CD4-positive, alpha-beta T cell treated with Interleukin-6 at 100 ng/mL for 8 hours (primary cell): Measurements from ENCODE around the gene HDAC4.

Source experiments
- DNase-seq: peaks from one replicate; pipeline ENCODE4 v3.0.0-alpha.2; 2020; ENCODE audit warnings: mixed read lengths, low spot score

Gene HDAC4

DNA sequence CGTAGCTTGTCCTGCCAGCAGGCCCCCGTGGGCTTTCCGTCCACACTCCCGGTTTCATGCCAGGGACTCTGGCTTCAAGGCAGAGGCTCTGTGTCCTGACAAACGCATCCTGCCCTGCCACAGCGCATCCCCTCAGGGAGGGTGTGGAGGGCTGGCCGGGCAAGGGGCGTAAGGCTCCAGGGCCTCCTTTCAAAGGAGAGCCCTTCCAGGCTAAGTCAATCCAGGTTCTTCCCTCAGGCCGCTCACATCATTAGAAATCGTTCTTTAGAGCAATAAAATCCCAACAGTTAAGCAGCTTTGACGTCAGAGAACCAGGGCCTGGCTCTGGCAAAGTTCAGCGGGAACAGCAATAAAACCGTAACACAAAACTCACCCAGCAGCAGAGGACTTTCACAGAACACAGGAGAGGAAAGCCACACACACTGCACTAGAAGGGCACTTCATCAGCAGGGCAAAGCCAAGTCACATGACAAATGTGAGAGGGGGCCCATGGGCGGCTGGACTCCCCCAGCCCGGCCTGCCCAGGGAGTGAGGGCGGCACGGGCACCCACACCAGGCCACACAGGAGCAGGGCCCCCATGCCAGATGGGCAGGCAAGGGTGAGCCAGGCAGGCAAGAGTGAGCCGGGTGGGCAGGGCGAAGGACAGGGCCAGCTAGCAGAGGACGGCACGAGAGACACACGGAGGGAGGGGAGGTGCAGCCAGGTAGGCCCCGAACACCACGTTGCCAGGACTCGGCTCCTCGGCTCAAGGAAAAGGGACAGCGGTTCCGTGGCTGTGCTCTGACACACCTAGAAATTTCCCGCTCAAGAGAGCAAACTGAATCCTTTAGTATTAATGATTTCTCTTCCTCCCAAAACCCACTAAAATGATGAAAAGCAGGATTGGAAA, 52.0 kb downstream of the HDAC4 start:
- DNase-seq: no peak

DNA sequence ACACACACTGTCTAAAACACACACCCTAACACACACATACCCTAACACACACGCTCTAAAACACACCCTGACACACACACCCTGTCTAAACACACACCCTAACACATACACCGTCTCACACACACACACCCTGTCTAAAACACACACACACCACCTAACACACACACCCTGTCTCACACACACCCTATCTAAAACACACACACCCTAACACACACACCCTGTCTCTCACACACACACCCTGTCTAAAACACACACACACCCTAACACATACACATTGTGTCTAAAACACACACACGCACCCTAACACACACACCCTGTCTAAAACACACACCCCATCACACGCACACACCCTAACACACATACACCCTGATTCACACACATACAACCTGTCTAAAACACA, 54.1 kb downstream of the HDAC4 start:
- no peak for DNase-seq

DNA sequence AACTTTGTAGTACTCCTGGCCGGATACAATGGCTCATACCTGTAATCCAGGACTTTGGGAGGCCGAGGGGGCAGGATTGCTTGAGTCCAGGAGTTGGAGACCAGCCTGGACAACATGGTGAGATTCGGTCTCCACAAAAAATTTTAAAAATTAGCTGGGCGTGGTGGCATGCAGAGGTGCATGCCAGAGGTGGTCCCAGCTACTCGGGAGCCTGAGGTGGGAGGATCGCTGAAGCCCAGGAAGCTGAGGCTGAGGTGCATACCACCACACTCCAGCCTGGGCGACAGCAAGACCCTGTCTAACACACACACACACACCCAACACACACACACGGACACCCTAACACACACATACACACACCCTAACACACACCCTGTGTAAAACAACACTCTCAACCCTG, 55.6 kb downstream of the HDAC4 start:
- DNase-seq: no peak

DNA sequence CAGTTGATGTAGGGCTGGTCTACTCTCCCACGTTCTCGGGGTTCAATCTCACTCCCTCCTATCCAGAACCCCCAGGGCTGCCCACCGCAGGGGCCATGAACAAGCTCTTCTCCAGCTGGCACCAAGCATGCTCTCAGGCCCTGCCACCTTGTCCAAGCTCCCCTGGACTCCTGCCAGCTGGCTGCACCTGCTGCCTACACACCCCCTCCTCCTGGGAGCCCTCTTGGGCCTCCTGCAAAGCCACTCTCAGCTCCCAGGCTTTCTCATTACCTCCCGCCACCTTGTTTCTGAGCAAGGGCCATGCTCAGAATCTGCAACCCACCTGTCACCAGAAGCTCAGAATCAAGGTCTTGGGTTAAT, 56.0 kb downstream of the HDAC4 start:
- no peak for DNase-seq

DNA sequence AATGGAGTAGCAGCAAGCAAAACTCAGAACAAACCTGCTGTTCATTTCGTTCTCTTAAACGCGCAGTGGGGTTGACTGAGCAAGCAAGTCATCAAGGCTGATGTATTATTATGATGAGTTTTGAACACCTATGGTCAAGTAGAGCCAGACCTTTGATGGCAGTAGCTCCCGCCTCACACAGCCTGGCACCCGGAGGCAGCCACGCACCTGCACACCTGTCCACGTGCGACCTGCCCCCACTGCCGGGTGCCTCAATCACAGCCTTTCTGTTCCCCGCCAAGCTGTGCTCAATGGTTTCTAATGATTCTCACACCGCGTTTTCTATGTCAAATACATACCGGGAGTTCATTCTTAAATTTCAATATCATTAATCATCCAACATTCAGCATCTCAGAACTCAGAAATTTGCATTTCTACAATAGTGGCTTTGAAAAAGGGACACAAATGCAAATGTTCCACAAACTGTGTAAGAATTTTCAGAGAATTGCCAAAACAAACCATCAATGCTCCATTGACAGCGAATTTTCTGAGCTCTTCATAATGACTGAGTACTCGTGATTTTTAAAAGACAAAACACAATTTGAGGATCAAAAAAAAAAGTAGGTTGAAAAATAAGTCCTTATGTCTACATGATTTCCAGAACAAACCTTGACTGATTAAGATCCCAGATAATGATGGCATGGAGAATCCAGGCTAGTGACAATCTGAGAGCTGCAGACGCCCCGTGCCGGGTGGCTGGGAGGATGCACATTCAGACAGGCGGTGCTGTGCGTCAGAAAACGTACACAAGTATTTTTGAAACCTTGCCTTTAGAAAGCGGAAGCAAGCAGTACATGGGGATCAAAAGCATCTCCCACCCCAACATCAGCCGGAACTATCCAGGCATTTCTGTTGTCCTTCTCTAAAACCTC, 56.6 kb downstream of the HDAC4 start:
- DNase-seq: no peak

DNA sequence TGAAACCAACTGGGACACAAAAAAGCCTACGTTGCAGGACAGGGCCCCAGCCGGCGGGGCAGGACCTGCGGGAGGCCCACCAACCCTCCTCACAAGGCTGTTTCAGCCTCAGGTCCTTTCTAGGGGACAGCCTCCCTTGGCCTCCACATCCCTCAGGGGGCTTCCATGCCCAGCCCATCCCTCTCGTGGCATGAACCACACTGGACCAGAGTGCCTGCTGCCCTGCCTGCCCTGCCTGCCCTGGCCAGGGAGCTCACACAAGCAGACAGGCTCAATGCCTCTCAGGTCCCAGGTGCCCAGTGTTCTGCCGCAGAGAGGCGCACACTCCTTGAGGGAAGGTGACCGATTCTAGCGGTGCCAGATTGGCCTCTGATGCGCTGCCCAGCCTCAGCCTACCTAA, 57.4 kb downstream of the HDAC4 start:
- no peak for DNase-seq

DNA sequence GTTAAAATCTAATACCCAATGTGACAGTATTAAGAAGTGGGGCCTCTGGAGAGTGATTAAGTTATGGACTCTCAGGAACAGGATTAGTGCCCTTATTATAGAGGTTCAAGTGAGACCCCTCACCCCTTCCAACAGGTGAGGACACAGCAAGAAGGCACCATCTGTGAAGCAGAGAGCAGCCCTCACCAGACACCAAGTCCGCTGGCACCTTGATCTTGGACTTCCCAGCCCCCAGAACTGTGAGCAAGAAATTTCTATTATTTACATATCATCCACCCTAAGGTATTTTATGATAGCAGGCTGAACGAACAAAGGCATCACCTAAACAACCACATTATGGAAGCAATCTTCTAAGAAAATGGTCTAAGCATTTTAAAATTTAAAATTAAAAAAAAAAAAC, 59.0 kb downstream of the HDAC4 start:
- no peak for DNase-seq

DNA sequence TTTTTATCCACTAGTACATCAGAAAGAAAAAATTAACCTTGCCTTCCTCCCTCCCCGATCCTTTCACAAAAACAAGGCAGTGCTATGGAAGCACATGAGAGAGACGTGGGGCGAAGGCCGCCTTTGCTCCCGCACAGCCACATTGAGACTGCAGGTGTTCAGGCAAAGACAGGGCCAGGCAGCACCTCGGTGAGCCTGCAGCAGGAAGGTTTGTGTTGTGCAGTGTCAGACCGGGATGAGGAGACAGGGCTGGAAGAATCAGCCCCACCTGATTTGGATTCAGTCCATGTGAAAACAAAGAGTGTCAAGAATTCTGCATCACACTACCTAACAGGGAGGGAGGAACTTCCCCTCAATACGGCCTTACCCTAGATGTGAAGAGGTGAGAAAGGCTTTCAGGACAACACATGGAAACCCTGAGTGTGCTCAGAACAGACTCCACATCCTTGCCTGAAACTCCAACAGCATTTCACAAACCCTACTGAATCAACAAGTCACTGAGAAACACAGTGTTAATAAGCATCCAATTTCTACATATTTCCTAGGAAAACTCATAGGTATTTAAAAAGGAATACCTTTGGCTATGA, 59.6 kb downstream of the HDAC4 start:
- no peak for DNase-seq

DNA sequence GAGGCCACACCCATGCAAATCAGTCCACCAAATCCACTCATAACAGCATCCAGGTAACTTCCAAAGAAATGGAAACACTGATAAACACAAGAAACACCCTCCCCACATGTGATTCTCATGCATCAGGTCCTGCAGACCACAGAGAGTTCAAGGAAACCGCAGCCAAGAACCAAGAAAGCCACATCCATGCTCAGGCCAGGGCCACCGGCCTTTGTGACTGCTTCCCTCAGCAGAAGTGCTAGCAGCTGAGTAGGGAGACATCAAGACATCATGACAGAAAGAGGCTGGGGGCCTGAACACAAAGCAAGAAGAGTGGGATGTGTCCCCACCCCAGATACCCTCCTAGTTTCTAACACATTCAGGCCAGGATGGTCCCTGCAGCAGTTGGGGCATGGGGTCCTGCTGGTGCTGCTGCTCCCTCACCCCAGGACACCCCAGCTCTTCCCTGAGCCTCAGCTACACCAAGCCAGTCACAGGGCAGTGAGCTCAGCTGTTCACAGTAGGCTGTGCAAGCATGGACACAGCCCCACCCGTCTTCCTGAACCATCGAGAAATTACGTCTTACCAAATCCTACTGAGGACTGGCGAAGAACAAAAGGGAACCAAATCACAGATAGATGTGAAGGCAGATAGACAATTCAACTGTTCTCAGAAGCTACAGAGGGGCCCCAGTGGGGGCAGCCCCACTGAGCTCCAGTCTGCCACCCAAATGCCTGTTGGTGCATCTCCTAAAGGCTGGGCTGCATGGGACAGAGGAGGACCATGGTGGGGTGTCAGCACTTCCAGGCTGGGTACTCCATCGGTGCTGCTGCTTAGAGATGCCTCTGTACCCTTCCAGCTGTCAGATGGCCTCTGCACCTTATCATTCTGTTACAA, 60.9 kb downstream of the HDAC4 start:
- DNase-seq: no peak

DNA sequence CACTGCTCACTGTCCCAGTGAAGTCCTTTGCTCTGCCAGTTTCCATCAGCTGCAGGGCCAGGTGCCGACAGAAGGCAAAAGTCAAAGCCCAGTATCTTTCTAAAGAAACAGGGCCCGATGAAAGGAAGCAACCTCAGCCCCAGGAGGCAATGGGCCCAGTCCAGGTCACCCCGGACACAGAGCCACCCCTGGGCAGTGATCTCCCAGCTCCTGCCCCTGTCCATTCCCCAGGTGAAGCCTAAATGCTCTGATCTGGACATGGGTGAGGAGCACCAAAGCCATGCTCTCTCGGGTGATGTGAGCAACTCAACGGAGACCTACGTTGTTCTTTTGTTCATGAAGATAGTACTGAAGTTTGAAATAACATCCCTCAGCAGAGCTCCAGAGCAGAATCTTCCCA, 61.6 kb downstream of the HDAC4 start:
- no peak for DNase-seq

DNA sequence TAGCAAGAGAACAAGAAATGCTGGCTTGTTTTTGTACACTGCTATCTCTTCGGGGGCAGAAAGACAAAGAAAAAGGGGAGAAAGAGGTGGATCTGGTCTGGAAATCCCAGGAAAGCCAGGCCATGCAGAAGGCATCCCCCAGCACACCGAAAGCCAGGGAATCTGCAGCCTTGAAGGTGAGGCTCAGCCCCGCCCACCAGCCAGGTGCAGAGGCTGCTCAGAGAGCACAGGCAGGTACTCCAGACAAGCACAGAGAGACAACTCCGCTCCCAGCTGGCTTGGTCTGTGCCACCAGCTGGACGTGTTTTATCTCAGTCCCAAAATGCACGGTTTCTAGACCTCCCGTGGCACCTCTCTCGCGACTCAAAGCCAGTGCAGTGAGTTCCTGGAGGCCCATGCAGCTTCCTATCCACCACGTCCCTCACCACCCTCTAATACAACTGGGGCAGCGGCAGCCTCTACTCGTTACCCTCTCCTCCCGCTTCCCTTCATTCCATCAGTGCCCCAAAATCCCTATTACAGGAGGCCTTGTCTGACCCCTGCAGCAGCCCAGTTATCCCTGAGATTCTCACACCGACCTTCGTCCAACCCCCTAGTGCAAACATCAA, 62.8 kb downstream of the HDAC4 start:
- no peak for DNase-seq

DNA sequence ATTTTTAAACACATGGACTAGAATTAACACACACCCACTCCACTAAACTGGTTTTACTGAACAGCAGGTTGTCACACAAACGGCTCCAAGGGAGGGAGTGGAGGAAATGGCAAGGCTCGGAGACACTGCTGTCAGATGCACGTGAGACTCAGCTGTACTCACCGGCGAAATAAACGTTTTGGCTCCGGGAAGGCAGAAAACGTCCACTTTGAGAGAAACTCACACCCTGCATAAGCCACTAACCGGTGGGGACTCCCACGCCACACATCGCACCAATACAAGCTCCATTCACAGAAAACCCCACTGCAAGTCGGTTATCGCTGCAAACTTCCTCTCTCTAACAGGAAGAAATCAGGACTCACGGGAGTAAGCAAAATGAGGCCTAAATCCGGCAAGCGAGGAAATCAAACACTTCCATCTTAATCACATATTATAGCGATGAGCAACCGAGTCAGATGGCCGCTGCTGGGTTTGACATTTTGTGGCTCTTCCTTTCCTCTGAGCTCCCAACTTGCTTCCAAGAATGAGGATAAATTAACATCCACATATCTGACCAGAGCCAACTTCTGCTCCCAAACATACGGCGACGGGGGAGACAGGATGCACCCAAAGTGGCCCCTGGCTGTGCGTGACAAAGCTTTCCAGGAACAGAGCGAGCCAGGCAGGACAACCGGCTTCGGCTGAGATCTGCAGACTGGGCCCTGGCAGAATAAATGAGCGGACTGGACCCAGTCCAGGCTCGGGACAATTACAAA, 63.5 kb downstream of the HDAC4 start:
- no peak for DNase-seq

DNA sequence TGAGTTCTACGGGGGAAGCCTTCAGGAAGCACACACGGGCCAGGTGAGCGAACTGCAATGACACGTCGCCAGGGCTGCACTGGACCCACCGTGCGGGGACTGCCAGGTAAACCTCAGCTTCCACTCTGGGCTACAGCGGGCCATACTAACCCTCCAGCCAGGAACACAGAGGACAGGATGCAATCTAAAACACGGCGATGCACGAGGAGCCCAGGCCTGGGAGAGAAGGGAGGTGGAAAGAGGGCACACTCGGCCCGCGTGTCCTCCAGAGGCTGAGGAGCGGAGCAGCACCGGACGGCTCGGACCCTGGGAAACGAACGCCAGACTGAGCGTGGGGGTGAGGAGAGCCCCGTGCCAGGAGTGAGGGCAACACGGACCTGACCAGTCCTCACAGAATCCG, 69.3 kb downstream of the HDAC4 start:
- no peak for DNase-seq

DNA sequence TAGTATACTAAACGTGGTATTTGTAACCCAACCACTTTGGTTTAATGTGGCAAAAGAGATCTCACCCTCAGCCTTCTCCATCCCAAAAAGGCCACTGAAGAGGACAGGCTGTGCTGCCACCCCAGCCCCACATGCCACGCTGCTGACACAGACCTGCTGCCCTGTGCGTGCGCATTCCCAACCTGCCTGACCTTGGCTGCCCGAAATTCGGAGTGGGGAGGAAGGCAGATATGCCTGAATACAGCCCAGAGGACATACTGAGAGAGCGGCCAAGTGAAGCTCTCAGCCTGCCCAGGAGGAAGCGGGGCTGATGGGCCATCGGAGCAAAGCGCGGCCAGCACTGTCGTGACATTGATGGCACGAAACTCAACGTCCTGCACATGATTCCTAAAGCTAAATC, 70.0 kb downstream of the HDAC4 start:
- DNase-seq: no peak

DNA sequence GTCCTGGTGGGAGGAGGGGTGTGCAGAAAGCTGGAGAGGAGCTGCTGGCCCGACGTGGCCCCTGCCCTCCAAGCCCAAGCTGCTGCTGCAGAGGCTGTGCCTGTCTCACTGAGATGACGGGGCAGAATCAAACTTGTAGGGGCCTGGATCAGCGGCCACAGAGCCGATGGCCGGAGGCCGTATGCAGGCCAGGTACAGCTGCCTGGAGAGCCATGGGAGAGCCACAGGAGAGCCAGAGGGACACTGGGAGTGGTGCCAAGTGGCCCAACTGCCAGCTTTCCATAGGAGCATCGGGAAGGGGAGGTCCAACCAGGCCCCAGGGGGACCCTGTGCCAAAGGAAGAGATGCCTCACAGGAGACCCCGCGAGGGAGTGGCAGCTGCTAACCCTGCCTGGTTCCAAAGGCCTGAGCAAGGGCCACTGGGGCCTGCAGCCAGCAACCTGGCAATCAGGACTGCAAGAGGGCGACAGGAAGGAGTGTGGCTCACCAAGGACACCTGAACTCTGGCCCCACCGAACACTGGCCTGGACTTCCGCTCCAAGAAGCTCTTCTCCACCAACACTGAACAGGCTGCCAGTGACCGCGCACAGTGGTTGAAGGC, 70.7 kb downstream of the HDAC4 start:
- DNase-seq: no peak

DNA sequence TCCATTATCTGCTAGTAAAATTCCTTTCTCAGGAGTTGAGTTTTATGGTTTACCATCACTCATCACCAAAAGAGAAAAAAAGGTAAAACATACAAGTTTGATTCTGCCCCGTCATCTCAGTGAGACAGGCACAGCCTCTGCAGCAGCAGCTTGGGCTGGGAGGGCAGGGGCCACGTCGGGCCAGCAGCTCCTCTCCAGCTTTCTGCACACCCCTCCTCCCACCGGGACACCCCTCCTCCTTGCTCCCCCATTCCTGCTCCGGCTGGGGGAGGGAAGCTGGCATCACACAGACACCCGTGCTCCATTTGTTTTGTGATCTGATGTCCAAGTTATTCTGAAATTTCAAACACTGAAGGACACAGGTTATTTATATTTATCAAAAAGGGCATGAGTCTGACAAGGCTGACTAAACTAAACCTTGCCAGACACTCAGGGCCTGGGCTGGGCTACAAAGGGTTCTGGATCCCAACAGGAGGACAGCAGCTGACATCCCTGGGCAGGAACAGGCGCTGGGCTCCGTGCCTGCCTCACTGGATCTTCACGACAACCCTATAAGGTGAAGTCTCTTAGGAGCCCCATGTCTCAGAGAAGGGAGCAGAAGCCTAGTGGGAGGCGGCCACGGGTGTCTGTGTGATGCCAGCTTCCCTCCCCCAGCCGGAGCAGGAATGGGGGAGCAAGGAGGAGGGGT, 71.4 kb downstream of the HDAC4 start:
- no peak for DNase-seq

DNA sequence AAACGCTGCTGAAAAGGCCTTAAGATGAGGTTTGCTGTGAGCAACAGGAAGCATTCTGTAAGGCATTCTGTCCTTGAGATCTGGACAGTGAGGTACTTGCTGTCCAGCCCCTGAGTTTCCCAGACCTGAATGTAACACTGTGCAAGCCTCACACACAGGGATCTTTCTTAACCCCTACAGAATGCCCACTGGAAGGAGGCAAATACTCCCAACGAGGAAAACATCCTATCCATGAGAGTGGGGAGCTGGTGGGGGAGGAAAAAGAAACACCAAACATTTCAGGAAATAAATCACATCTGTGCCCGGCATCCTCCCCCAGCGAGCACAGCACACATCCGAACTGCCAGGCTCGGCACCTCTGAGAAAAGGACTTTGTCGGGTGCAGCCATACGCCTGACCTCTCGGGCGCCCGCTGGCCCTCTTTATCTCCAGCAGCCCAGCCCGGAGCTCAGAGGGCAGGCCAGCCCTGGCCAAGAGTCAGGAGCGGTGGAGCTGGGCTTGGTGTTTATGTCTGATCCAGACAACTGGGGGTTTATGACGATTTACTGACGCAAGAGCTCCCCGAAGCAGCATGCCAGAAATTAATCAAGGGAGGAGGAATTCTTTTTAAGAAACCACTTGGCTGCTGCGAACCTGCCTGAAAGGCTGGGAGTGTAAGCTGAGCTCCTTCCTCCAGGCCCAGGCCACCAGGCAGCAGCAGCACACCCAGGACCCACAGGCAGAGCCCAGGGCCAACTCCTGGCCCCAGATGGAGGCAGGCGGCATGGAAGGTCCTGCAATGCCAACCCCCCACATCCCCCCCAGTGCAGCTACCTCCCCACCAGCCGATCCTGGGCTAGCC, 72.2 kb downstream of the HDAC4 start:
- DNase-seq: no peak

DNA sequence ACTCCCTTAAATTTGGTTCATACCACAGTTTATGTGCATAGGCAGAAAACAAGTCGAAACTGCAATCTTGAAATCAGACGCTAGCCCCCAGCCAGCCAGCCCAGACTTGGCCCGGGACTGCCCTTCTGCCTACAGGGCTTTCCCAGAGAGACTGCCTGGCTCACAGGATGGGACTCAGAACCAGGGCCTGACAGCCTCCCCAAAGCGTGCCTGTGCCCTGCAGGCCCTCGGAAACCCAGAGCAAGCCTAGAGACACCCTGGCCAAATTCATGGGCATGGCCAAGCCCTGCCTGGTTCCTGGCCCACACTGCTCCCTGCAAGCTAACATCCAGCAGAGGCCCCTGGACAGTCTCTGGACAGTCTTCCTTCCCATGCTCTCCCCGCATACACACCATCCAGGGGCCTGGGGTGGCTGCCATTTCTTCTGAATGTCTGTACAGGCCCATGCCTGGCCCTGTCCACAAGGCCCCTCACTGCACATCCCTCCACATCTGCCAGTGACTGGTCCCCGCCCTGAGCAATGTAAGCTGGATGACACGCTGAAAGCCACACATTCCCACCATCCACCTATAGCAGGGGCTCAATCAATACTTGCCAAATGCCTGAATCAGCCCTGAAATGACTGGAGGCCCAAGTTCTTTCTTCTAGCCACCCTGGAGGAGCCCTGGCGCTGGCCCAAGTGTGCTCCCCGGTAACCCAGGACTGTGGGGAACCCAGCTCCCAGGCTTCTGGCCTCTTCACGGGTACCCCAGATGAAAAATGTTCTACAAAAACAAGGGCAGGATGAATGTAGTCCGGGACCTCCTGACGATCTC, 73.1 kb downstream of the HDAC4 start:
- DNase-seq: no peak
